NCI-H82 treated with DMSO at 0.1 percent for 48 hours (cell line): ENCODE measurements around the gene PASD1.
A peak's percentile ranks its signal among the peaks of the same experiment; 100 is the strongest.

Source experiments
- DNase-seq: peaks from one replicate; lab custom pipeline; 2025; ENCODE audit not compliant: unreplicated experiment; lab: John Stamatoyannopoulos, UW

The PASD1 gene

DNA sequence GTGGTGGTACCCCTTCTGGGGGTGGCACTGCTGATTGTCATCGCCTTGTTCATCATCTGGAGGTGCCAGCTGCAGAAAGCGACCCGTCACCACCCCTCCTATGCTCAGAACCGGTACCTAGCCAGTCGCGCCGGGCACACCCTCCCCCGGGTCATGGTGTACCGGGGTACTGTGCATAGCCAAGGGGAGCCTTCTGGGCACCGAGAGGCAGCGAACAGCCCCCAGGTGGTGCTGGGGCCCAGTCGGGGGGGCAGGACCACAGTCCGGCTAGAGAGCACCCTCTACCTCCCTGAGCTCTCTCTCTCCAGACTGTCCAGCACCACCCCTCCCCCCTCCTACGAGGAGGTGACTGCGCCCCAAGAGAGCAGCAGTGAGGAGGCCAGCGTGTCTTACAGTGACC, 137.1 kb downstream of the PASD1 start:
- DNase-seq: no peak

GRCh38 chrX:151701071-151701470, 137.6 kb downstream of the PASD1 start:
- DNase-seq: no peak

DNA sequence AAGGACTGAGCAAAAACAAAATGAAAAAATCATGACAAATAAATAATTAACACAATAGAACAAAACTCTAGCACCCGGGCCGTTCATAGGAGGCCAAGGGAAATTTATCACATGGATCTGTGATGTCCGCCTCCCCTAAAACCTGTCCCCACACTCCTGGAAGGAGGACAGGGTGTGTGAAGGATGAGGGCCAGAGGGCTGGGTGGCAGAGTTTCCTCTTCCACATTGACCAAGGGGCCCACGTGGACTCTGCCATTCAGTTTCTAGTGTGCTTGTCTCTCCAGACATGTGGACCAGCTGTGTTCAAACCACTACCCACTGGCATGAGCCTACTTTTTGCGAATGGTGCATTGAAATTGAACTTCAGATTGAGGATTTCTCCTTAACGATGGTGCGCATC, 138.1 kb downstream of the PASD1 start:
- DNase-seq: no peak

GRCh38 chrX:151702026-151702714, 138.7 kb downstream of the PASD1 start:
- DNase-seq: no peak

DNA sequence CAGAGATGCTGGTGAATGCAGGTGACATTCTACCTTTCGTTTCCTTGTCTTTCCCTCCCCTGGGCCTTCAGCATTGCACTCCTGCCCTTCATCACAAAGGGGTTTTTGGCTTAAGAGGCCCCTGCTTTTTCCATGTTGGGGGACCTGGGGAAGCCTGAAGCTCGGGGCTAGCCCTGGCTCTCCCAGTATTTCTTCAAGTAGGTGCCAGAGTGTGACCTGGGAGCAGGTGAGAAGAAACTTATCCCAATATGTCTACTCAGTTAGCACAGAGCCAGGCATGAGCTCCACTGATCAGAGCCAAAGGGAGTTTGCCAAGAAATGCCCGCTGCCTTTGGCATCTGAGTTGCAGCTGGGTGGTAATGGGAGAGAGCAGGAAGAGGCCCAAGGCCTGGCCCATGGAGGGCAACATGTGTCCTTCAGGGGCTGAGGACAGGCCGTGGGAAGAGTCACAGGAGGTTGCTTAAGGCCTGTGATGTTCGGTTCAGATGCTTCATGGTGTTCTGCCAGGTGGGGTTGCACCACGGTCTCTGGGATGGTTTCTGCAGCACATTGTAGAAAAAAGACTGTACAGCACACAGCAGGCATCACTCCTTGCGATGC, 139.4 kb downstream of the PASD1 start:
- no peak for DNase-seq

DNA sequence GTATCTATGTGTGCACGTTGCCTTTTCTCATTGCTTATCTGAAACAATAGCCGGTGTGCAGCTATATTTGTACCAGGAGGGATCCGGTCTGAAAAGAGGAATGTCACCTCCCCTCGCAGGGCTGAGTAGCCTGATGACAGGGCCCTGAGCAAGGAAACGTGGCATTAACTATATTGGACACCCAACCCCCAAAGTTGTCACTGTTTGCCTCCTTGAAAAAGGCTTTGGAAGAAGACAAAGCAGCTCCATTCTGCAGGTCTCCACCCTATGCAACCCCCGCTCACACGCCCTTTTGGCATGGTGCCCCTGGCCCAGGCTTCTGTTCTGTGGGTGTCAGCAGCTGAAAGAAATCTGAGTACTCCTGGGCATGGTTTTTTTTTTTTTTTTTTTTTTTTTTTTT, 140.0 kb downstream of the PASD1 start:
- no peak for DNase-seq

DNA sequence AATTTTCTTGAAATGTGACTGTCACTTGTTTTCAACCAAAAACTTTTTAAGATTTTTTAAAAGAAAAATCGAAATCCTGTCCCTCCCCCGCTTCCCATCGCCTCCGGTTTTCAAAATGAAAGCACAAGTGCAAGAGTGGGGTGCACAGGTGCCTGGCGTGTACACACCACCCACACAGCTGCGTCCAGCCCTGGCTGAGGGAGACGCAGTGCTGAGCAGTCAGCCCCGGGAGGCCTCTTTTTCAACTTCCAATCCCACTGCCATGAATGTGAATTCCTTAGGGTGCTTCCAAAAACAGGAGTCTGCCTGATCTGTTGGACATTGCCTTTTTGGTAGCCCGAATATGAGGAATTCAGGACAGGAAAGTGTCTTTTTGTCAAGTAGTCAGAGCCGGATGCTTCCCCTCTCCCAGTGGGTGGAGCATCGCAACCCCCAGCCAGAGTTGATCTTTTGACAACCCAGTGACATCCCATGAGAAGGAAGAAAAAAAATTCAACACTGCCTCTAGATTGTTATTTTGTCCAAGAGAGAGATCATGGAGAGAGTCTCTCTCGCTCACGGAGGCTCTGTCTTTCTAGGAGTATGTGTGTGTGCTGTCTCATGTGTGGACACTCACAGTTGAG, 140.7 kb downstream of the PASD1 start:
- no peak for DNase-seq

GRCh38 chrX:151708821-151709220, 145.3 kb downstream of the PASD1 start:
- no peak for DNase-seq

- no peak for DNase-seq
These were observed 147.0 kb downstream of the PASD1 start for GRCh38 chrX:151710457-151710856.

GRCh38 chrX:151711154-151711553, 147.7 kb downstream of the PASD1 start:
- DNase-seq: no peak

DNA sequence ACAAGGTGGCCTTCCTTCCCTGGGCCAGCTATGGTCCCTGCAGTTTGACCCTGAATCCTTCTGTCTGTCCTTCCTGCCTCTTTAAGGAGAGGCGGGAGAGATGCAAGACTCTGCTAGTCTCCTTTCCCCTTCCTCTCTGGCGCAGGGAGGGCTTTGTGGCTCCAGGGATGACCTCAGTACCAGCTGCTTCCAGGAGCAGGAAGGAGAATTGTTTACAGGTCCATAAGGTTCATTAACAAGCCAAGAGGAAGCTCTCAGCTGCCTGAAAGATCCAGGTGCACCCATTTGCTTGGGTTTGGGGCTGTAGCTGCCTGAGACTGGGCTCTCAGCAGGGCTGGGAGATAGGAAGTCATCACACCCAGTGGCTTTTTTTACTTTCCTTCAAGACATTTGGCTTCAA, 148.3 kb downstream of the PASD1 start:
- DNase-seq: no peak

GRCh38 chrX:151712253-151712652, 148.8 kb downstream of the PASD1 start:
- DNase-seq: no peak

DNA sequence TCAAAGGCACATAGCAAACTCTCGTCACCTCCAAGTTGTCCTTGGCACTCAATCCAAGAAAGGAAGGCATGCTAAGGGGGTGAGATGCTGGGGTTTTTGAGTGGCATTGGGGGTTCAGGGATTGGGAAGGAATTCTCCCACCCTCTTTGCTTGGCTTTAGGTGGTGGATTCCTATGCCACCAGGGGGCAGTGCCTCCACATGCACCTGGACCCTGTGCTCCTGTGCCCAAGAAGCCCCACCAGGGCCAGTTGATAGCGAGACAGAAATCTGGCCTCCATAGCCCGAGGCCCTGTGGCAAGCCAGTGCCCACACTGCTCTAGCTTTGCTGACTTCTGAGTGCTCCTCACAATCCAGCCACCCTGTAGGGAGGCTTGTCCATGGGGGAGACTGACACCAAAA, 150.4 kb downstream of the PASD1 start:
- DNase-seq: no peak

DNA sequence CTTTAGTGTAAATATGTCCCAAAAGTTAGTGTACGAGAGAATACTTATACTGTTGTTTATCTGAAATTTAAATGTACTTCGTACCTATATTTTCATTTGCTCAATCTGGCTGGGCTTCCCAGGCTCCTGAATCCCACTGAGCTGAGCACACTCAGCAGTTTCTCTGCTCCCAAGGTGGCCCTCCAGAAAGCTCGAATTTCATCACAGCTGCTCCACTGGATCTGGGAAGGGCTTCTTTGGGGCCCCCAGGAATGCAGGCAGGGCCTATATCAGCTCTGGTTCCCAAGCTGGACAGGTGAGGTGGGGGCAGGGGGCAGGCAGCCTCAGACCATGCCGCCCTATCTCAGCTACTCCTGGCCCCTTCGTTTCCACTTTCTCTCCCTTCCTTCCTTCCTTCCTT, 150.9 kb downstream of the PASD1 start:
- no peak for DNase-seq

DNA sequence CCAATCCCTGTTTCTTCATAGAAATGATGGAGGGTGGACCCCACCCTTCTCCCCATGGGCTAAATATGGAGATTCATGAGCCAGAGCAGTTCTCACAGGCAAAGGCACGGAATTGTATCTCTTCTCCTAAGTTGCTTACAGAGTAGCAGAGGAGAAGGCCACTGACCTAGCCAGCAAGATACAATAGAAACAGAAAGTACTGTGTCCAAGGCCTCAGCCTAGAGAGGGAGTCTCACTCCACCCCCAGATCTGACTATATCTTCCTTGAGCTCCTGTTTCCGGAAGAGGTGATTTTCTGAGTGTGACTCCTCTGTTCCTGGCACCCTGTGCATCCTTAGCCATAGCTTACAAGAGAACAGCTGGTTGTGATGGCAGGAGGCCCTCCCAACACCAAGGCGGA, 152.3 kb downstream of the PASD1 start, which contains the start of gene FATE1:
TSS of gene FATE1 (plus strand) at position 284 of the 400 bp plus-strand sequence. CDS start at position 369, 85 bp downstream.
- no peak for DNase-seq

- peak; percentile 1 for DNase-seq
These were observed 158.9 kb downstream of the PASD1 start for GRCh38 chrX:151722241-151722846.

GRCh38 chrX:151723156-151723760, 159.8 kb downstream of the PASD1 start:
- DNase-seq: no peak

- DNase-seq: no peak
These were observed 161.3 kb downstream of the PASD1 start for GRCh38 chrX:151724563-151725337.

DNA sequence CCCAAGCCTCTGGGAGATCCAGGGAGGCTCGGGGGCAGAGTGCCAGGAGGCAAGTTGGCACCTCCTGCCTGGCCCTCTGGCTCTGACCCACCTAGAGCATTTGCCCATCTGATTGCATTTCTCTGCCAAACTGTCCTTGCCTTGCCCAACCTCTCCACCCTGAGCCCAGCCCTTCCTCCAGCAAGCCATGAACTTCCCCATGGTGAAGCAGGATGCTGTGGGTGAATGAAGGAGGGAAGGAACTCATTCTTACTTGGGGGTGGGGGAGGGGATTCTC, 161.8 kb downstream of the PASD1 start:
- DNase-seq: no peak
